Measurements from ENCODE around the gene LRIT1. TPM values are rescaled to one million over a fixed set of nuclear protein-coding genes. Genes with fewer than 3 reads are reported as not detected.

LRIT1 gene
- total RNA-seq, 1 donor from 2014 or later, result not detected

DNA sequence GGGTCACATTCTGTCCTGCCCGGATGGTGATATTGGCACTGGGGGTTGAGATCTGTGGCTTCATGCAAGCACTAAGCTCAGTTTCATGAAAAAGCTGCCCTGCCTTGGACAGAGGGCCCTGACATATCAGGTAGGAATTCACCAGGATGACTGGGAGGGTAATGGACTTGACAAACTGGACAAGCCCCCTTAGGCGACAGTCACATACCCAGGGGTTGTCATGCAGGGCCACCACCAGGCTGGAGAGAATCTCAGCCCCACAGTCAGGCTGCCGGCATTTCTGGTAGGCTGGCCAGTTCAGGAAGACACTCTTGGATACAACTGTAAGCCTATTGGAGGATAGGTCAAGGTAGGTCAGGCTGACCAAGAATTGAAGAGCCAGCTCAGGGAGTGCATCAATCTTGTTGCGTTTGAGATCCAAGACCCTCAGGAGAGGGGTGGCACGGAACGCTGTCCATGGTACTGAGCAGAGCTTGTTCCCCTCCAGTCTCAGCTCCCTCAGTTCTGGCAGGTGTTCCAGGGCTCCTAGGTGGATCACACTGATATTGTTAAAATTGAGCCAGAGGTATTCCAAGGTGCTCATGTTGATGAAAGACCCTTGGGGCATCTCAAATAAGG lies 16.8 kb downstream of the LRIT1 start:
- DNase-seq, result no peak
- ATAC-seq (ENCODE audit: low read depth), result no peak
- Mint-ChIP-seq H3K4me1 (no peaks in the 10 kb centered on the region), H3K36me3 (ENCODE audit: low read depth) (no peaks in the 10 kb centered on the region), H3K9me3 (peaks cover 6% of the 10 kb centered on the region), H3K27ac (no peak overlapping the region), H3K27me3 (peaks cover 20% of the 10 kb centered on the region), H3K4me3 (no peak overlapping the region)
- intact Hi-C loops (cut with micrococcal nuclease), result no loop called here
- POLR2A ChIA-PET, result no interaction called here
- CTCF ChIA-PET, result interaction anchor here (1.0 to 1.2 kb wide), 2 partner anchors 77 to 353 kb away, joined by 3 to 4 read pairs; no protein-coding TSS in a partner anchor
- TF ChIP-seq, protein P1, sequence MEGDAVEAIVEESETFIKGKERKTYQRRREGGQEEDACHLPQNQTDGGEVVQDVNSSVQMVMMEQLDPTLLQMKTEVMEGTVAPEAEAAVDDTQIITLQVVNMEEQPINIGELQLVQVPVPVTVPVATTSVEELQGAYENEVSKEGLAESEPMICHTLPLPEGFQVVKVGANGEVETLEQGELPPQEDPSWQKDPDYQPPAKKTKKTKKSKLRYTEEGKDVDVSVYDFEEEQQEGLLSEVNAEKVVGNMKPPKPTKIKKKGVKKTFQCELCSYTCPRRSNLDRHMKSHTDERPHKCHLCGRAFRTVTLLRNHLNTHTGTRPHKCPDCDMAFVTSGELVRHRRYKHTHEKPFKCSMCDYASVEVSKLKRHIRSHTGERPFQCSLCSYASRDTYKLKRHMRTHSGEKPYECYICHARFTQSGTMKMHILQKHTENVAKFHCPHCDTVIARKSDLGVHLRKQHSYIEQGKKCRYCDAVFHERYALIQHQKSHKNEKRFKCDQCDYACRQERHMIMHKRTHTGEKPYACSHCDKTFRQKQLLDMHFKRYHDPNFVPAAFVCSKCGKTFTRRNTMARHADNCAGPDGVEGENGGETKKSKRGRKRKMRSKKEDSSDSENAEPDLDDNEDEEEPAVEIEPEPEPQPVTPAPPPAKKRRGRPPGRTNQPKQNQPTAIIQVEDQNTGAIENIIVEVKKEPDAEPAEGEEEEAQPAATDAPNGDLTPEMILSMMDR (IDR thresholded peaks at IDR 0.05), result no peak

DNA sequence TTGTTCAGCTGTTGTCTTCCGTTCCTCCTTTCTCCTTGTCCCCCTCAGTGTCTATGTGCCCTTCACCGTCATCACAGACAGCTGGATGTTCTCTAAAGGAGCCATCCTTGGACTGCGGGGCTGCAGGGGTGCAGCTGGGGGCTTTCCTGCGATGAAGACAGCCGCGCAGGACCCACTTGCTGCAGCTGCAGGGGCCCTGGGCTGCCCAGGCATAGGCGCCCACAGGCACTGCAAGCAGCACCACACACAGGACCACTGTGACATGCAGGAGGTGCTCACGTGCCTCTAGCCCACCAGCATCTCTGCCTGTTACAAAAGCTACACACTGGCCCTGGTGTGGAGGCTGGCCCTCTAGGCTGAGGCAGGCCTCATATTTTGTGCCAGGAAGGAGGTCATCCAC lies 19.4 kb downstream of the LRIT1 start:
- no peak for DNase-seq
- no peak overlapping the region for H3K27ac Mint-ChIP-seq
- H3K36me3 Mint-ChIP-seq (ENCODE audit: low read depth), result no peaks in the 10 kb centered on the region
- TF ChIP-seq, protein P1 (IDR thresholded peaks at IDR 0.05), result no peak
- POLR2A ChIA-PET, result no interaction called here
- no peaks in the 10 kb centered on the region for H3K4me1 Mint-ChIP-seq
- H3K9me3 Mint-ChIP-seq, result peaks cover 5% of the 10 kb centered on the region
- intact Hi-C loops (cut with micrococcal nuclease), result no loop called here
- H3K4me3 Mint-ChIP-seq, result no peak overlapping the region
- peaks cover 18% of the 10 kb centered on the region for H3K27me3 Mint-ChIP-seq
- CTCF ChIA-PET, result no interaction called here
- no peak for ATAC-seq (ENCODE audit: low read depth)

DNA sequence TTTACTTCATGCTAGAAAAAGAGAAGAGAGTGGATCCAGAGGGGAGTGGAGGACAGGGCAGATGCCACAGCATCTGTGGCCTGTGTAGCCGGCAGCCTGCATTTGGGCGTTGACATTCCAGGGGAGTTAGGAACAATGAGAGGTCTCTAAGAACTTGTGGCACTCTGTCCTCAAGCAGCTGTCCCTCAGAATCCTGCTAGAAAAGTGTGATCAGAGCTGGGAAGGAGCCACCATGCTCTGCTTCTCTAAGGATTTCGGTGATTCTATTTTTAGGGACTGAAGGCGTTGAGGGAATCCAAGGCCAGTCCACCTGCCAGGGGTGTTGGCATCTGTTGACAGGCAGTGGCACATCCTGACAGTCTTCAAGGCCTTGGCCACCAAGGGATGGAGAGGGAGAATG lies 23.6 kb downstream of the LRIT1 start:
- DNase-seq (no peak), ATAC-seq (ENCODE audit: low read depth) (no peak)
- Mint-ChIP-seq H3K4me1 (no peaks in the 10 kb centered on the region), H3K9me3 (peaks cover 5% of the 10 kb centered on the region), H3K27ac (no peak overlapping the region), H3K36me3 (ENCODE audit: low read depth) (no peaks in the 10 kb centered on the region), H3K27me3 (peaks cover 6% of the 10 kb centered on the region), H3K4me3 (no peak overlapping the region)
- POLR2A ChIA-PET, result no interaction called here
- CTCF ChIA-PET, result interaction anchor here (0.9 to 1.6 kb wide), 3 partner anchors 9 to 319 kb away, joined by 3 to 4 read pairs (median 3); no protein-coding TSS in a partner anchor
- TF ChIP-seq, protein P1 (IDR thresholded peaks at IDR 0.05), result no peak
- intact Hi-C loops (cut with micrococcal nuclease), result no loop called here

DNA sequence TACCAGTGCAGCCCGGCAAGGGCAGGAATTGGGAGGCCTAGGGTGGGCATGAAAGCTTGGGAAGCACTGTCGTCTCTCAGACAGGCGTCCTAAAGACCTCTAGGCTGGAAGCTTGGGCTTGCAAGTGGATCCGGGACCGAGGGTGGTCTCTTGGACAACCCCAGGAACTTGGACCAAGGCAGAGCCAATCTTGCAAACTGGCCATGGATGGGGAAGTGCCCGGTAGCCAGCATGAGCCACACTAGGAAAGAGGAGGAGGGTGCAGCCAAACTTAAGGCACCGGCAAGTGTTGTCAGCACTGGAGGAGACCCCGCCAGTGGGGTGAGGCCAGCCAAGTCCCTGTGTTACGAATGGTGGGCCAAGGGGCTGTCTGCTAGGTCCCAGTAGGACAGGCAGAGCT lies 24.5 kb downstream of the LRIT1 start:
- no peaks in the 10 kb centered on the region for H3K36me3 Mint-ChIP-seq (ENCODE audit: low read depth)

DNA sequence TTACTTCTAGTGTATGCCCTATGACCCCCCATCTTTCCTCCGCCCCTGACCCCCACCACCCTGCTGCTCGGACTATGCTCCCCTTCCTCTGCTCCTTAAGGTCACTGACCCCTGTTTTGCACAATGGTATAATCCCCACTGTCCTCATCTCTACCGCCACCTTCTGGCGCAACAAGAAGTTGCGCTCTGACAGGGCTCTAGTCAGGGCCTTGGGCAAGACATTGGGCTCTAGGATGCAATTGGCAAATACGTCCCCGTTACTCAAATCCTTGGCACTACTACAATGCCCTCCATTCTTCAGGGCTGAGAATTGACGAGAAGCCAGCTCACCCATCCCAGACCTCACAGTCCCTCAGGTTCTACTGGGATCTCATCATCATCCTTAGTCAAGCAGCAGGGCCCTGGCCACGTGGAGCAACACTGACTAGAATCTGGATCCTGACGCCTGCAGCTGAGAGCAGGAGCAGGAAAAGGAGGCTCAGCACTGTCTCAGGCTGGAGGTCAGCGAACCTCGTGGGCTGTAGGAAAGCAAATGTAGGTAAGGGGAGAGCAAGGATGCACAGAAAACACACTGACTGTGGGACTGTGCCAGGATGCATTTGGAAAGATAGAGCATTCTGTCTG lies 26.6 kb downstream of the LRIT1 start:
- Mint-ChIP-seq H3K27ac (no peak overlapping the region), H3K27me3 (peaks cover 1% of the 10 kb centered on the region), H3K9me3 (peaks cover 5% of the 10 kb centered on the region), H3K36me3 (ENCODE audit: low read depth) (no peaks in the 10 kb centered on the region), H3K4me1 (no peaks in the 10 kb centered on the region), H3K4me3 (no peak overlapping the region)
- ChIA-PET CTCF (interaction anchor here (1.3 to 2.1 kb wide), 2 partner anchors 26 to 66 kb away, joined by 3 to 20 read pairs; no protein-coding TSS in a partner anchor), POLR2A (no interaction called here)
- intact Hi-C loops (cut with micrococcal nuclease), result loop anchor here (2.0 kb wide), 1 partner anchor 66 kb away; no protein-coding TSS in a partner anchor
- ATAC-seq (ENCODE audit: low read depth) (peak; percentile 60), DNase-seq (no peak)
- TF ChIP-seq, protein P1 (IDR thresholded peaks at IDR 0.05), result no peak

More for the DNA sequence above, 24.5 kb downstream of the LRIT1 start:
- no peak for DNase-seq
- no peak overlapping the region for H3K27ac Mint-ChIP-seq
- intact Hi-C loops (cut with micrococcal nuclease), result no loop called here
- peaks cover 5% of the 10 kb centered on the region for H3K9me3 Mint-ChIP-seq
- no peaks in the 10 kb centered on the region for H3K4me1 Mint-ChIP-seq
- no peak overlapping the region for H3K4me3 Mint-ChIP-seq
- no peak for ATAC-seq (ENCODE audit: low read depth)
- CTCF ChIA-PET, result interaction anchor here (0.9 to 1.6 kb wide), 3 partner anchors 8 to 320 kb away, joined by 3 to 4 read pairs (median 3); no protein-coding TSS in a partner anchor
- POLR2A ChIA-PET, result no interaction called here
- TF ChIP-seq, protein P1 (IDR thresholded peaks at IDR 0.05), result no peak
- H3K27me3 Mint-ChIP-seq, result peaks cover 1% of the 10 kb centered on the region
